Measurements from ENCODE around the gene NAPSA.

DNA sequence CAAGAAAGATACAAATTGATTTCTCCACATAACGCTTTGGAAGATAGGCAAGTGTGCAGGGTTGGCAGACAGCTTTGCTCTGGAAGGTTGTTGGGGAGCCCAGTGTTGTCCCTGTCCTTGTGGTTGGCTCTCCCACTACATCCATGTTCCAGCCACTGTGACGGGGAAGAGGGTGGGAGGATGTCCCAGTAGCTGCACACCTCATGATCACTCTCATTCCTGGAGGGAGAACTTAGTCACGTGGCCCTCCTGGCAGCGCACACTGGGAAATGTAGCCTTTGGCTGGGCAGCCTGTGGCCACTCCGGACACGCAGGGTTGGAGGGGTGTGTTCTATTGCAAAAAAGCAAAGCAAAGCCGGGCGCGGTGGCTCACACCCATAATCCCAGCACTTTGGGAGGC is 28.6 kb upstream of the NAPSA start:
- TF ChIP-seq, protein P1, sequence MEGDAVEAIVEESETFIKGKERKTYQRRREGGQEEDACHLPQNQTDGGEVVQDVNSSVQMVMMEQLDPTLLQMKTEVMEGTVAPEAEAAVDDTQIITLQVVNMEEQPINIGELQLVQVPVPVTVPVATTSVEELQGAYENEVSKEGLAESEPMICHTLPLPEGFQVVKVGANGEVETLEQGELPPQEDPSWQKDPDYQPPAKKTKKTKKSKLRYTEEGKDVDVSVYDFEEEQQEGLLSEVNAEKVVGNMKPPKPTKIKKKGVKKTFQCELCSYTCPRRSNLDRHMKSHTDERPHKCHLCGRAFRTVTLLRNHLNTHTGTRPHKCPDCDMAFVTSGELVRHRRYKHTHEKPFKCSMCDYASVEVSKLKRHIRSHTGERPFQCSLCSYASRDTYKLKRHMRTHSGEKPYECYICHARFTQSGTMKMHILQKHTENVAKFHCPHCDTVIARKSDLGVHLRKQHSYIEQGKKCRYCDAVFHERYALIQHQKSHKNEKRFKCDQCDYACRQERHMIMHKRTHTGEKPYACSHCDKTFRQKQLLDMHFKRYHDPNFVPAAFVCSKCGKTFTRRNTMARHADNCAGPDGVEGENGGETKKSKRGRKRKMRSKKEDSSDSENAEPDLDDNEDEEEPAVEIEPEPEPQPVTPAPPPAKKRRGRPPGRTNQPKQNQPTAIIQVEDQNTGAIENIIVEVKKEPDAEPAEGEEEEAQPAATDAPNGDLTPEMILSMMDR (IDR thresholded peaks at IDR 0.05; ENCODE audit: poor library complexity, severe bottlenecking) = no peak
- TF ChIP-seq TAF1 (IDR thresholded peaks at IDR 0.05; ENCODE audit: low read depth) (no peak), POLR2AphosphoS5 (IDR thresholded peaks at IDR 0.05) (no peak)
